NCI-H226 (cell line): ENCODE measurements around the gene ARHGEF19.
A peak's percentile ranks its signal among the peaks of the same experiment; 100 is the strongest.
"Not testable (repeated sequence)": the region's sequence is repeated elsewhere in the genome, so short reads cannot be mapped to it uniquely, and the experiment has no call there.

Experiments used
- DNase-seq: peaks from one replicate; pipeline ENCODE4 v3.0.0-alpha.2; 2015

The ARHGEF19 gene

DNA sequence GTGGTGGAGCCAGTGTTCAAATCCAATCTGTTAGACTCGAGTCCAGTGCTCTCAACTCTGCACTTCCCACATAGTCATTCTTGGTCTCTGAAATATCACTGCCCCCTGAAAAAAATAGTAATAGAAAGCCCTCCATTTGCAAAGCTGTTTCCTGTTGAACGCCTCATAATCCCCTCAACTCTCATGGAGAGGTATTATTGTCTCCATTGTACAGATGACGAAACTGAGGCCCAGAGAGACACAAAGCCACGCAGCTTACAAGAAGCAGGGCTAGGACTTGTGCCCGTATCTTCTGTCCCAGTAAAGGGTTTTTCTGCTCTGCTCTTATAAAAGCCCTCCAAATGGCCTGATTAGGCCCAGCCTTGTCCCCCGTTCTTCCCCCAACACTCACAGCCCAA lies 6.2 kb upstream of the ARHGEF19 start:
- no peak for DNase-seq

DNA sequence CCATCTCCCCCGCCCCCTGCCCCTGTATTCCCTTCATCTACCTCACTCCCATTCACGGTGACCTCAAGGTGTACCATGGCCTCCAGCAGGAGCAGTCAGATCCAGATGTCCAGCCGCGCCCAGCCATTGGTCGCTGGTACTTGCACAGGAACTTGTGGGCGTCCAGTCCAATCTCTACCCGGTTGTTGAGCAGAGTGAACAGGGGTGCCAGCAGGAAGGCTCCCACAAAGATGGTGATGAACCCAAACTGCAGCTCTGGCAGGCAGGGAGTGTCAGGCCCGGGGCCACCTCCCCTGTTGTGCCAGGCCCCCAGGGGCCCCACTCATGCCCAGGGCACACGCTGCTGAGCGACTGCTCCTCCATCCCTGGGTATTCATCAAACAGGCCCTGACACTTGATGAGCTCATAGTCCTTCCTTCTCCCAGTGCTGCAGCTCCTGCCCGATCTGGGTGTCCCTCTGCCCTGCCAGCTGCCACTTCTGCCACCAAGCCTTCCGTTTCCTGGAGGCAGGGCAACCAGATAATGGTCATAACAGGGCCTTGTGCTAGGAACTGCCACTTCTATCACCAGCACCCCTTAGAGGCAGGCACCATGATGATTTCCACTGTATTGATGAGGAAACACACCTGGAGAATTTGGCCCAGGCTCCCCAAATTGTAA lies 5.7 kb upstream of the ARHGEF19 start:
- DNase-seq = no peak

DNA sequence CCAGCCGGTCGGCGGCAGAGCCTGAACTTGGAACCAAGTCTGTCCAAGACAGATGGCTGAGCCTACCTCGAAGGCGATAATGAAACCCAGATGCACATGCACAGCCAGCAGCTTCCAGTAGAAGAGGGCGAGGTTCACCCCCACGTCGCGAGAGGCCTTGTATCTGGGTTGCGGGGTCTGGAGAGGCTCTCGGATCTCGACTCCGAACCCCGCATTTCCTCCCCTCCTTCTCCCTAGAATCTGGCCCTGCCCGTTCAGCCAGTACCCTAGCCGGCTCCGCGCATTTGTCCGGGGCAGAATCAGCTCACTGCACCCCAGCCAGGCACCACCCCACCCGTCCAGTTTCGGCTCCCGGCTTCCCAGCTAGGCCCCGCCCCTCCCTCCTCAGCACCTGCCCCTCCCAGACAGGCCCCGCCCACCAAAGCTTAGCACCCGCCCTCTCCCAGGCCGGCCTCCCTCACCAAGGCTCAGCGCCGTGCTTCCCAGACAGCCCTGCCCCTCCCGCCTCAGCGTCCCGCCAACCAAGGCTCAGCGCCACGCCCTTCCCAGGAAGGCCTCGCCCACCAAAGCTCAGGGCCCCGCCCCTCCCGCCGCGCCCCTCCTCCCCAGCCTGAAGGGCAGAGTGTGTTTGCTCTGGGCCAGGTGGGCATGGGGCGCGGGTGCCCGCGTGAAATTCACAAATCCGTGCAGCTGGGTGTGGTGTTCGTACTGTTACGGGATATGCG lies 4.8 kb upstream of the ARHGEF19 start:
- DNase-seq = peak; percentile 93

DNA sequence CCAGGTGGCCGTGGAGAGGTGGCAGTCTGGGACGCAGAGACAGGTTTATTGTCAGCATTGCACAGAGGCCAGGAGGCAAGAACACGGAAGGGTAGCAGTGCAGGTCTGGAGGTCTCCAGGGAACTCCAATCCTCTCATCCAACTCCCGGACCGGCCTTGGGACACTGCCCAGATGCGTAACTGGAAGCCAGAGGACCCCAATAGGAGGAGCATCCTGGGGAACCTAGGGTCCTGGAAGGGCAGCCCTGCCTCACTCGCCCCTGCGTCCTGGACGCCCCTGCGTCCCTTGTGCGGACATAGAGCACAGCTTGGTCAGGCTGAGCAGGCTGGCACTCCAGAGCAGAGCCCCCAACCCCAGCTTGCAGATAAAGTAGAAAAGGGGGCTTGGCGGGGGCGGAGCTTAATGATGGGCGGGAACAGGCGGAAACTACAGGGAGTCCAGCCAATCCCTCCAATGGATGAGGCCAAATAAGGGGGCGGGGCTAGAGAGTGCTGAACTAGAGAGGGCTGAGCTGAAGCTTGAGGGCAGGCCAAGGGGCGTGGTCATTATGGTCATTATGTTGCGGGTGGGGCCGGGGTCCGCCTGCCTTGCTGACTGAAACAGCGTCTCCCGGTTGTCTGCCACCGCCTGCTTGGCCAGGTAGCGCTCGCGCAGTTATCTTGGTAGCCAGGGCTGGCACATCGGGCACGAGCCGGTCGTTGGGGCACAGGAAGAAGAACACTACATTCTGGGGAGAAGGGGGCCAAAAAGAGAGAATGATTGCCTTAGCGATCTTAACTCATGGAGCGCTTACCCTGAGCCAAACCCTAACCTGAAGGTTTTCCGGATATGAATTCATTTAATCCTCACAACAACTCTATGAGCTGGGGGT lies 3.7 kb upstream of the ARHGEF19 start:
- peak; percentile 62 for DNase-seq

DNA sequence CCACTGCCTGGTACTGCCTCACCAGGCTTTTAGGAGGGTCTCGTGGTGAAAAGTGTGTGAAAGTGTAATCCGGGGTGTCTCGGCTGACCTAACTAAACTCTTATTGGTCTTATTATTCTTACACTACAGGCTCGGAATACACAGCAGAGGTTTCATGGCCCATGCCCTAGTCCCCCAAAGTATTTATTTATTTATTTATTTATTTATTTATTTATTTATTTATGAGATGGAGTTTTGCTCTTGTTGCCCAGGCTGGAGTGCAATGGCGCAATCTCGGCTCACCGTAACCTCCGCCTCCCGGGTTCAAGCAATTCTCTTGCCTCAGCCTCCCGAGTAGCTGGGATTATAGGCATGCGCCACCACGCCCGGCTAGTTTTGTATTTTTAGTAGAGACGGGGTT lies 2.8 kb upstream of the ARHGEF19 start:
- not testable (repeated sequence) for DNase-seq

DNA sequence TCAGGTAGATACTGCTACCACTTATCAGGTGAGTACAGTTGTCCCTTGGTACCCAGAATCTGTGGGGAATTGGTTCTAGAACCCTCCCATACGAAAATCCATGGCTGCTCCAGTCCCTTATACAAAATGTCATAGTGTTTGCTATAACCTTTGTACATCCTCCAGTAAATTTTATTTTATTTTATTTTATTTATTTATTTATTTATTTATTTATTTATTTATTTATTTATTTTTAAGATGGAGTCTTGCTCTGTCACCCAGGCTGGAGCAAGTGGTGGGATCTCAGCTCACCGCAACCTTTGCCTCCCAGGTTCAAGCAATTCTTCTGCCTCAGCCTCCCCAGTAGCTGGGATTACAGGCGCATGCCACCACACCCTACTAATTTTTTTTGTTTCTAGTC lies 1.1 kb upstream of the ARHGEF19 start:
- not testable (repeated sequence) for DNase-seq

DNA sequence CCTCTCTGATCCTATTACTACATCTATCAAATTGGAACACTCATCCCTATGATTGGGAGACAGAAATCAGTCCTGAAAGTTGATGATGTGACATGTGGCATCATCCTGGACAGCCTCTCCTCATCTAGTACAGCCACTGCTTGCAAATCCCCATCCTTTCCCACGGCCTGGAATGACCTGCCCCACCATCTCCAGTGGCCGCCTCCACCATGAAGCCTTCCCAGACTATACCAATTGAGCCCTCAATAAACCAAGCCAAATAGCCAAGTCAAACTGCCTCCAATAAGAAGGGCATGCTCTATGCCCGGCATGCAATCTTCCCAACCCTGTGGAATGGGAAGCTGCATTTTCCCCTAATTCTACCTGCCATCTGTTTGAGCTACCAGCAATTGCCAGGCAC lies 561 bp upstream of the ARHGEF19 start:
- DNase-seq = no peak

DNA sequence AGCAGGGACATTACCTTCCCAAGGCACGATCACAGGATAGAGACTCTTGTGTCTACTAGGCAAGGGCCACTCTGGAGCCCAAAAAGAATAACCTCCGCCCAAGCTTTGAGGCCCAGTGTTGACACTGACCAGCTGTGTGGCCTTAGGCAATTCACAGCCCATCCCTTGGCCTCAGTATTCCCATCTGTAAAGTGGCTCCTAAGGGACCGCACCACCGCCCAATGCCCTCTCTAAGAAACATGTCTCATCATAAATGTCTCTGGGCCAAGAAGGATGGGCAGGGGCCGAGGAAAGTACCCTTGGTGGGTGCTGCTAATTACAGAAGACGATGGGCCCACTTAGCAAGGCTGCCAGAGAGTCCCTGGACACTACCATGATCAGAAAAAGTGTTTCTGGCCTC lies 628 bp downstream of the ARHGEF19 start:
- DNase-seq = no peak

DNA sequence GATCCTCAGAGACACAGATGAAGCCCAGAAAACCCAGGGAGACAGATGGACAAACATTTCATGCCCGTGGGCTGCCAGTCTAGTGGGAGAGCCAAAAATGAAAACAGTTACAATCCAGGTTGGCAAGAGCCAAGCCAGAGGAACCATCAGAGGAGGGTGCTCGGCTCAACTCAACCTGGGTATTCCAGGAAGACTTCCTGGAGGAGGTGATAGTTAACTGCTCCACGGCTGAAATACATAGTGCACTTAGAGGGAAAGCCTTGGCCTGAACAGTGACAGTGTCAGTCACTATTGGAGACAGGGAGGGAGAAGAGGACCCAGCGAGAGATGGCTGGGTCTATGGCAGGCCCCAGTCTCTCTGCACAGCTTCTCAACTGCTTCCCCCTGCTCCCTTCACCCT lies 1.9 kb downstream of the ARHGEF19 start:
- DNase-seq = no peak

DNA sequence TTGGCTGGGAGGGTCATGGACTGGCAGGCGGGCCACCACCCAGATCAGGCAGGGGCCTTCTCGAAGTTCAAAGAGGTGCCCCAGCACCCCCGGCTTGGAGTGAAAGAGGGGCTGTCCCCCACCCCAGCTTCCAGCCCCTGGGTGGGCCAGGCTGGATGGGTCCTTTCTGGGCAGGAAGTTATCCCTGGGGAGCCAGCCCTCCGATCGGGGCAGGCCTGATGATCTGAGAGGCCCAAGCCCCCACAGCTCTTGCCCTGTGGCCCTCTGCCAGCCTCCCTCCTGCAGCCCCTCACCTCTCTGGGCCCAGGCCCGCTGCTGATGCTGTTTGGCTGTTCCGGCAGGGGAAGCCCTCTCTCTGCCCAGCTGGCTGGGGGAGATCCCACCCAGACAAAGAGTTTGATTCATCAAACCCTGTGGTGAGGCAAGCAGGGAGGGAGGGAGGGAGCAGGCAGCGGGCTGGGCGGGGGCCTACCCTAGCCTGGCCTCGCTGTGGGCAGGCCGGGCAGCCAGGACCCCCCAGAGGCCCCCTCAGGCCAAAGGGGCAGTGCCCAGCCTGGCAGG lies 2.5 kb downstream of the ARHGEF19 start:
- DNase-seq = no peak

DNA sequence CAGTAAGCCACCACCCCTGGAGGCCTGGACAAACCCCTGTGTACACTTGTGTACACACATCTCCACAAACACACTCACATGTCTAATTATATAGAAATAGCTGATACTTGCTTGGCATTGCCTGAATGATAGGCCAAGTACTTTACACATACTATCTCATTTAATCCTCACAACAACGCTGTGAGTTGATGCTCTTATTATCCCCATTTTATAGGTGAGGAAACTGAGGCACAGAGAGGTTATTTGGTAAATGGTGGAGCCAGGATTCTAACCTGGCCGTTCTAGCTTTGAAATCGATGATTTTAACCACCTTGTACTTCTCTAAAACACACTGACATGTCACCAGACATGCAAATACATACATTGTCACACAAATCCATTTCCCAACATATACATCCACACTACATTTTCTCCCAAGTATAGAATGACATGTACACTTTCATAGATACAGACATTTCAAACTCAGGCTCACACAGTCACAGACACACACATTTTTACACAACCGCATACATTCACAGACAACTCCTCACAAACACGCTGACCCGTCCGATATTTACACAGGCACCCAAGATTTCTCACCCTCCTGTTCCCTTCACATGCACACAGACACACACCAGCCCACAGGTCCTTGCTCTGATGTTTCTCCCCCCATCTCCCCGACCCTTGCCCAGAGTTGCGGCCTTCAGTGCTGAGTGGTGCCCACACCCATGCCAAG lies 3.2 kb downstream of the ARHGEF19 start:
- no peak for DNase-seq

DNA sequence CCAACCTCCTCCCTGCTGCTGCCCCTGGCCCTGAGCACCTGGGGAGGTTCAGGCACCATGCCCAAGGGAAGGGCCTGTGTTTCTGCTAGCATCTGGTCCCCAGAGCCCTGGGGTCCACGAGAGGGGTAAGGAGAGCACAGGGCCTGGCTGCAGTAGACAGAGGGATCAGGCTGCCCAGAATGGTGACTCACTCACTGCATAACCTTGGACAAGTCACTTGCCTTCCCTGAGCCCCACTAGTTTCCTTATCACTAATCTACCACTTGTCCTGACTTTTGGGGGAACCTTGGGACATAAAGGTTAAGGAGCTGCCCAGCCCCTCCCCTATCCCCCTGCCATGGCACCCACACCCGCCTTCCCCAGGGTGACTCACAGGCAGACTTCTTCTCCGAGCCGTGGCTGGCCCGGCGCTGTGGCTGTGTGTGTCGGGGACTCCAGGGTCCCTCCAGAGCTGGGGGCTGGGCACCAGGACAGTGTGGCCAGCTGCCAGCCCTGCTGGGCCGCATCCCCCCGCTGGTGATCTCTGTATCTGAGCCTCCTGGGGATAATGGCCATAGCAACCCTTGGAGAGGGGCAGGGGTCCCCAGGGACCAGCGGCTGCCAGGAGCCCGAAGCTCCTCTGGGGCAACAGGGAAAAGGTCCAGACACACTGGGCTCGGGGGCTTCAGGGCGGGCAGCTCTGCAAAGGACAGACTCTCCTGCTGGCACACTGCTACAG lies 4.0 kb downstream of the ARHGEF19 start:
- peak; percentile 38 for DNase-seq

DNA sequence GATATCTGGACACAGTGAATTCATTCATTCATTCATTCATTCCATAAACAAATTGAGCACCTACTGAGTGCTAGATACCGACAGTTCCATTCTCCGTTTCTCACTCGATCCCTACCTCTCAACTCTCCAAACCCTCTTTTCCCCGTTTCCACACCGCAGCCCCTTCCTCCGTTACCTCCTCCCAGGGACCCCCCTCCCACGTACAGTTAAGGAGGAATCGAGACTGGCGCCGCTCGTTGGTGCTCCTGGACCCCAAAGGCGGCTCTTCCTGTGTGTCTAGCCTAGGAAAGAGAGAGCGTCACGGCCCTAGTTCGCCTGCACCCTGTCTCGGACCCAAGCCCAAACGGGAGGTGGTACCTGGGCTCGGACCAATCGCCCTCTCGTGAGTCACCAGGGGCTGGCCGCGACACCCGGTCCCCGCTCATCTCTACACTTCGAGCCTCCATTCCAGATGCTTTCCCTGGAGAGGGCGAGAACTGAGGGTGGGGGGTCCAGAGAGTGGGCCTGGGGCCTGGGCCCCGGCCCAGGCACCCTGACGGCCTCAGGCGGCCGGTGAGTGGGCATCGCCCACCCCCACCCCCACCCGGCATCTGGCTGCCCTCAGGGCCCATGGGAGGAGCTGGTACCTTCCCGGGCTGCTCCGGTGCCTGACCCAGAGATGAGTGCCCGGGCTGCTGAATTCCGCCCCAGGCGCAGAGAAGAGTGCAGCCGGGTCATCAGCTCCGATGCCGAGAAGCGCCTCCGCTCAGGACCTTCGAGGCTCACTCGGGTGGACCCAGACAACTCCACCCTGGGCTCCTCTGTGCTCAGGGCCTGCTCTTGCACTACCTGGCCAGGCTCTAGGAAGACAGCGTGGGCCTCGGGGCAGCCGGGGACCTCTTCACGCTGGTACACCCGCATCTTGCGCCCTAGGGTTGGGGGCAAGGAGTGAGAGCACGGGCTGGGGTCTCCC lies 4.9 kb downstream of the ARHGEF19 start:
- DNase-seq = peak; percentile 55

DNA sequence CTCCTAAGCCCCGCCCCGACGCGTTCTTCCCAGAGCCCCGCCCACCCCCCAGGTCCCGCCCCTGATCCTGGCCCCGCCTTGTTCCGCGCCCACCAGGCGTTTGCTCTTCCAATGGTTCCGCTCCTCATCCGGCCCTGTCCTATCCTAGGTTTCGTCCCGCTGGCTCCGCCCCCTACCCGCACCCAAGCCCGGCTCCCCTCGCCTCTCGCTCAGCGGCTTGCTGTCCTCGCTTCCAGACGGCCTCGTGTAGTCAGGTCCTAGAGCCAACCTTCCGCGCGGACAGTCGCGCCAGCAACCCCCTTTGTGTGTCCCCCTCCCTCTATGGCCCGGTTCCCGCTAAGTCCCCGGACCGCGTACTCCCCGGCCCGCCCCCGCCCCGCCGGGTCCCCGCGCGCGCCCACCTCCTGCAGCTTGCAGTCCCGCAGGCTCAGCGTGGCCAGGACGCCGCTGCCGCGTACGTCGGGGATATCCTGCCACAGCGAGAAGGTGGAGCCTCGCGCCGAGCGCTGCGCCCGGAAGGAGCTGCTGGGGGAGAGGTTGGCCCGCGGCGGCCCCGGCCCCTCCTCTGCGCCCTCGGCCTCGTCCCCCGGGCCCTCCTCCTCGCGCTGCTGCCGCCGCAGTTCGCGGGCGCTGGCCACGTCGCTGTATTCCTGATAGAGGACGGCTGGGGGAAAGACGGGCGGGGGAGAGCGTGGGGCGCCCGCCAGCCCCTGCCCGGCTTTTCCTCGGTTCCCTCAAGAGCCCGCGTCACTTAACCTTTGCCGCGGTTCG lies 5.7 kb downstream of the ARHGEF19 start:
- DNase-seq = peak; percentile 98

DNA sequence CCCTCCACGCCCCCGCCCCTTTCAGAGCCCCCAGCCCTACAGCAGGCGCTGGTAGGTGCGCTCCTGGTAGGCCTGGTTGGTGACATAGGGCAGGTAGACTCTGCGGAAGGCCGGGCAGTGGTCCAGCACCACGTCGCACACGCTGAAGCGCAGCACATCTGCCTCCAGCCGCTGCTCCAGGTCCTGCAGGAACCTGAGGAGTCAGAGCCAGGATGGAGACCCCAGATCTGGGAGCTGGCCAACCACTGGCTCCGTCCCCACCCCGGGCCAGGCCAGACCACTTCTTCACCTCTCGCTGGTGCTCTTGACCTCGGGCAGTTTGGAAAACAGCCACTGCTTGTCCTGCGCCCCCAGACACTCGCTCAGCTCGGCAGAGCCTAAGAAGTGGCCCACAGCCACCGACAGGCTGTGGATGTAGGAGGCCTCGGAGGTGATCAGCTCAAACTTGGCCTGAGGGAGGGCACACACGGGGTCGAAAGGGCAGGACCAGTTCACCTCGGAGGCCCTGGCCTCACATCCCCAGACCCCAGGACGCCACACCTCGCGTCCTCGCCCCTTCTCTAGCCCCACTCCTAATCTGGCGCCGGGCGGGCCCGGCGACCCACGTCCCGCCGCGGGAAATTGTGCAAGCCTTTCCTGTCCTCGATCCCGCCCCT lies 6.4 kb downstream of the ARHGEF19 start:
- no peak for DNase-seq

DNA sequence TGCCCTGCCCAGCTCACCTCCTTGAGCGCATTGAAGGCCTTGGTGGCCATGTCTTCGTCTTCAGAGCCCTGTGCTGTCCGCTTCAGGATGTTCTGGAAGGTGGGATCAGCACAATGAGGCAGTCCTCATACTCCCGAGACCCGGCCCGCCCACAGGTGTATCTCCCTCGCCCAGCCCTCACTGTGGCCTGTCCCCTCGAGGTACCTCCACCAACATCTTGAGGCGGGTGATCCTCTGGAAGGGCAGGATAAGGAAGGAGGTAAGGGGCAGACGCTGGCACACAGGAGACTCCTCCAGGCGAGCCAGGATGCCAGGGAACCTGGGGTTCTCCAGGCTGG lies 7.1 kb downstream of the ARHGEF19 start:
- DNase-seq = no peak

DNA sequence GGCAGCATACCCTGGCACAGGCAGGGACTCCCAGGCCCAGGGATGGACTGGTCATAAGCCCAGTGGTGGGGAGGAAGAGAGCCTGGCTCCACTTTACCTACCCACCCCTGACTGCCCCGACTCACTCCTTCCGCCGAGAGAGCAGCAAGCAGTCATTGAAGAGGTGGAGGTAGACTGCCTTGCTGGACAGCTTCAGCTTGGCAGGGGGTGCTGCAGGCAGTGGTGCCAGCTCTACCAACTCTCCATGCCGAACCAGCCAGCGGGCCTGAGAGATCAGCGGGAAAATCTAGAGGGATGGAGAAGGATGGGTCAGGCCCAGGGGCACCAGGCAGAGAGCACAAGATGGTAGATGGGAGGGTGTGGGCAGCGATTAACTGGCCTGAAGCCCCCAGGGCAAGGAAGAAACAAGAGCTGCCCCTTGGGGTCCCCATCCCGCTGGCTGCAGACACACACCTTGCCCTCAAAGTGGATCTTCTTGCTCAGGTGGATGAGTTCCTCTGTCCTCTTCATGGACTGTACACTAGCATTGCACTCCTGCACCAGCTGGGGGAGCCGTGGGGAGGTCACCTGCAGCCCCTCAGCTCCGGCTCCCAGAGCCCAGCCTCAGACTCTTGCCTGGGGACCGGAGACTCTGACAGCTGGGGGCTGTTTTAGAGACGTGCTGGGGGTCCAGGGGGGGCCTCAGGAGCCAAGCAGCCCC lies 7.7 kb downstream of the ARHGEF19 start:
- no peak for DNase-seq

DNA sequence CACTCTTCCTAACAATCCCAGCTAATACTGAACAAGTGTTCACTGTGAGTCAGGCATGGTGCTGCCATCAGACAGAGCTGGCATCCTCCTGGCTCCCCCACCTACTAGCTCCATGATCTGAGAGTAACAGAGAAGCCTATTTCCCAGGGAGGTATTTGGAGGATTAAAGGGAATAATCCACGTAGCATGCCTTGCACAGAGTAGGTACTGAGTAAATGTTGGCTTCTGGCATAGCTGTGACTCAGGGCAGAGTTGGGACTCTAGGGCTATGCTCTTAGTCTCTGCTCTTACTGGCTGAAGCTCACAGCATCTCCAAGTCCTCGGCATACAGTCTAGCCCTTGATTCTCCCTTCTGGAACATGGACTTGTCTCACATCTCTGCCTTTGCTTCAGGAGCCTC lies 8.2 kb downstream of the ARHGEF19 start:
- DNase-seq = no peak

DNA sequence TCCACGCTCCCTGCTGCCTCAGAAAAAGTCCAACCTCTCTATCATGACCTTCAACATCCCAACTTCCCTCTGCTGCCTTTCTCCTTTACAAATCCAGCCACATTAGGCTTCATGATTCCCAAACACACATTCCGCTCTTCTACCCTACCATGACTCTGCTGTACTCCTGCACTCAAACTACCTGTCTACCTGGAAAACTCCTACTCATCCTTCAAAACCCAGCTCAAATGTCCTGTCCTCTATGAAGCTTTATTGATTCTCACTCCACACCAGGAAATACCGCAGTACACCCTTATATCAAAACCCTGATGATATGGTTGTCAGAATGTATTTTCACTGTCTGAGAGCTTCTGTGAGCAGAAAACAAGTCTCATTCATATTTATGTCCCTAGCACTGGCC lies 8.9 kb downstream of the ARHGEF19 start:
- DNase-seq = no peak
